ENCODE measurements around the gene TBC1D19. TPM values are rescaled to one million over a fixed set of nuclear protein-coding genes. Genes with fewer than 3 reads are reported as not detected.

Gene TBC1D19
- total and polyA plus RNA-seq, 2 donors (not counting 1 experiment from before 2014, with no cell fraction given), result 1.8 to 11.0 TPM

GRCh38 chr4:26660261-26660660, 76.4 kb downstream of the TBC1D19 start:
- H3K4me3 Mint-ChIP-seq, result no peak overlapping the region
- ChIA-PET CTCF (no interaction called here), POLR2A (no interaction called here)
- Histone ChIP-seq H2AFZ (ENCODE audit: insufficient read depth, low read depth, low read length, poor library complexity, severe bottlenecking) (no peak overlapping the region), H3K36me3 (replicated peaks in 1 of 2; ENCODE audit: control extremely low read depth in 1 of 2, control insufficient read depth in 1 of 2, extremely low read depth in 1 of 2, insufficient read depth in 2 of 2, low read length in 1 of 2) (no peaks in the 10 kb centered on the region), H3K9ac (ENCODE audit: low read length) (no peak overlapping the region), H3K9me3 (ENCODE audit: control extremely low read depth in 1 of 3, control insufficient read depth in 2 of 3, insufficient read depth in 1 of 3, low read length in 2 of 3) (peaks cover 0 to 6% (median 0%) of the 10 kb centered on the region in 3 donors), H4K20me1 (ENCODE audit: control insufficient read depth, insufficient read depth, low read length, poor library complexity, severe bottlenecking) (no peaks in the 10 kb centered on the region), H3K79me2 (ENCODE audit: control insufficient read depth, insufficient read depth, low read length) (no peaks in the 10 kb centered on the region), H3K27ac (ENCODE audit: low read length in 2 of 2) (no peak overlapping the region), H3K27me3 (replicated peaks in 1 of 4; ENCODE audit: control extremely low read depth in 1 of 4, control insufficient read depth in 3 of 4, insufficient read depth in 4 of 4, low read length in 3 of 4) (no peaks in the 10 kb centered on the region), H3K4me3 (ENCODE audit: control extremely low read depth in 1 of 5, extremely low read depth in 1 of 5, insufficient read depth in 1 of 5, low read depth in 2 of 5, low read length in 4 of 5) (no peak overlapping the region), H3K4me1 (ENCODE audit: control insufficient read depth in 2 of 2, insufficient read depth in 2 of 2, low read length in 2 of 2) (no peaks in the 10 kb centered on the region), H3K4me2 (replicated peaks; ENCODE audit: low read depth, low read length, poor library complexity, severe bottlenecking) (no peak overlapping the region)
- no peak for TF ChIP-seq EZH2 (IDR thresholded peaks at IDR 0.05; ENCODE audit: borderline replicate concordance, insufficient read depth, low read depth, low read length, poor library complexity, severe bottlenecking)
- TF ChIP-seq, protein P1, sequence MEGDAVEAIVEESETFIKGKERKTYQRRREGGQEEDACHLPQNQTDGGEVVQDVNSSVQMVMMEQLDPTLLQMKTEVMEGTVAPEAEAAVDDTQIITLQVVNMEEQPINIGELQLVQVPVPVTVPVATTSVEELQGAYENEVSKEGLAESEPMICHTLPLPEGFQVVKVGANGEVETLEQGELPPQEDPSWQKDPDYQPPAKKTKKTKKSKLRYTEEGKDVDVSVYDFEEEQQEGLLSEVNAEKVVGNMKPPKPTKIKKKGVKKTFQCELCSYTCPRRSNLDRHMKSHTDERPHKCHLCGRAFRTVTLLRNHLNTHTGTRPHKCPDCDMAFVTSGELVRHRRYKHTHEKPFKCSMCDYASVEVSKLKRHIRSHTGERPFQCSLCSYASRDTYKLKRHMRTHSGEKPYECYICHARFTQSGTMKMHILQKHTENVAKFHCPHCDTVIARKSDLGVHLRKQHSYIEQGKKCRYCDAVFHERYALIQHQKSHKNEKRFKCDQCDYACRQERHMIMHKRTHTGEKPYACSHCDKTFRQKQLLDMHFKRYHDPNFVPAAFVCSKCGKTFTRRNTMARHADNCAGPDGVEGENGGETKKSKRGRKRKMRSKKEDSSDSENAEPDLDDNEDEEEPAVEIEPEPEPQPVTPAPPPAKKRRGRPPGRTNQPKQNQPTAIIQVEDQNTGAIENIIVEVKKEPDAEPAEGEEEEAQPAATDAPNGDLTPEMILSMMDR (IDR thresholded peaks at IDR 0.05), result no peak
- intact Hi-C loops (cut with micrococcal nuclease), result no loop called here
- no peaks in the 10 kb centered on the region for H3K4me1 Mint-ChIP-seq
- no peaks in the 10 kb centered on the region for H3K27me3 Mint-ChIP-seq
- DNase-seq (no peak), ATAC-seq (ENCODE audit: low read depth) (no peak)
- H3K27ac Mint-ChIP-seq, result no peak overlapping the region
- H3K9me3 Mint-ChIP-seq (ENCODE audit: insufficient read depth), result no peaks in the 10 kb centered on the region
- no CpG with 5 or more reads among the region's 3 CpGs for WGBS (ENCODE audit: insufficient coverage)

DNA sequence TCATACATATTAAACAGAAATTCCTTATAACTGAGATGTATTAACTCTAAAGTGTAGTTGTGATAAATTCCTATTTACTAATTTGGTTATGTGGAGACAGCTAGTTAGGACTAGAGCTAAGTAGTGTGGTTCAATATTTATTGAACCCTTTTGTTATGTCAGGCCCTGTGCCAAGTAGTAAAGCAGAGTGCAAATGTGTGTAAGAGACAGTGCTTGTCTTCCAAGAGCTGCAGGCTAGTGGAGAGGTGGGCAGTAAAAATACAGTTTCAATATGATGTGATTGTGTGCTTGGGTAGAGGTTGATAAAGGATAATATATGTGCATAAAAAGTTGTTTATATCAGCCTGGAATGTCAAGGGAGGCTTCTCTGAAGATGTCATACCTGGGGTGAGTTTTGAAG, 80.0 kb downstream of the TBC1D19 start:
- no peaks in the 10 kb centered on the region for H3K9me3 Mint-ChIP-seq (ENCODE audit: insufficient read depth)
- no peak overlapping the region for H3K4me3 ChIP-seq (ENCODE audit: control extremely low read depth in 1 of 5, extremely low read depth in 1 of 5, insufficient read depth in 1 of 5, low read depth in 2 of 5, low read length in 4 of 5)
- no peak overlapping the region for H3K27ac Mint-ChIP-seq
- H3K79me2 ChIP-seq (ENCODE audit: control insufficient read depth, insufficient read depth, low read length), result no peaks in the 10 kb centered on the region
- no peak overlapping the region for H3K27ac ChIP-seq (ENCODE audit: low read length in 2 of 2)
- no peaks in the 10 kb centered on the region for H3K27me3 Mint-ChIP-seq
- ChIA-PET POLR2A (no interaction called here), CTCF (no interaction called here)
- no peaks in the 10 kb centered on the region for H3K27me3 ChIP-seq (replicated peaks in 1 of 4; ENCODE audit: control extremely low read depth in 1 of 4, control insufficient read depth in 3 of 4, insufficient read depth in 4 of 4, low read length in 3 of 4)
- no peaks in the 10 kb centered on the region for H4K20me1 ChIP-seq (ENCODE audit: control insufficient read depth, insufficient read depth, low read length, poor library complexity, severe bottlenecking)
- H3K4me3 Mint-ChIP-seq, result no peak overlapping the region
- ATAC-seq (ENCODE audit: low read depth) (no peak), DNase-seq (no peak)
- no peaks in the 10 kb centered on the region for H3K9me3 ChIP-seq (ENCODE audit: control extremely low read depth in 1 of 3, control insufficient read depth in 2 of 3, insufficient read depth in 1 of 3, low read length in 2 of 3)
- H3K9ac ChIP-seq (ENCODE audit: low read length), result no peak overlapping the region
- H2AFZ ChIP-seq (ENCODE audit: insufficient read depth, low read depth, low read length, poor library complexity, severe bottlenecking), result no peak overlapping the region
- intact Hi-C loops (cut with micrococcal nuclease), result no loop called here
- no peaks in the 10 kb centered on the region for H3K36me3 ChIP-seq (replicated peaks in 1 of 2; ENCODE audit: control extremely low read depth in 1 of 2, control insufficient read depth in 1 of 2, extremely low read depth in 1 of 2, insufficient read depth in 2 of 2, low read length in 1 of 2)
- H3K4me1 Mint-ChIP-seq, result no peaks in the 10 kb centered on the region
- H3K4me2 ChIP-seq (replicated peaks; ENCODE audit: low read depth, low read length, poor library complexity, severe bottlenecking), result no peak overlapping the region
- TF ChIP-seq, protein P1 (IDR thresholded peaks at IDR 0.05), result no peak
- no peak for TF ChIP-seq EZH2 (IDR thresholded peaks at IDR 0.05; ENCODE audit: borderline replicate concordance, insufficient read depth, low read depth, low read length, poor library complexity, severe bottlenecking)
- H3K4me1 ChIP-seq (ENCODE audit: control insufficient read depth in 2 of 2, insufficient read depth in 2 of 2, low read length in 2 of 2), result no peaks in the 10 kb centered on the region
